G401.6 (cell line): ENCODE results near the gene OR56B1.

ENCODE experiments used
- FAIRE-seq: peaks from 2 replicates; lab custom pipeline; 2012; peaks lifted over from hg19 to GRCh38; lab: Jason Lieb, UNC

OR56B1 gene

DNA sequence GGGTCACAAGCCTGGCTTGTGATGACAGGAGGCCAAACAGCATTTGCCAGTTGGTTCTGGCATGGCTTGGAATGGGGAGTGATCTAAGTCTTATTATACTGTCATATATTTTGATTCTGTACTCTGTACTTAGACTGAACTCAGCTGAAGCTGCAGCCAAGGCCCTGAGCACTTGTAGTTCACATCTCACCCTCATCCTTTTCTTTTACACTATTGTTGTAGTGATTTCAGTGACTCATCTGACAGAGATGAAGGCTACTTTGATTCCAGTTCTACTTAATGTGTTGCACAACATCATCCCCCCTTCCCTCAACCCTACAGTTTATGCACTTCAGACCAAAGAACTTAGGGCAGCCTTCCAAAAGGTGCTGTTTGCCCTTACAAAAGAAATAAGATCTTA, 843 bp downstream of the OR56B1 start:
- no peak for FAIRE-seq

DNA sequence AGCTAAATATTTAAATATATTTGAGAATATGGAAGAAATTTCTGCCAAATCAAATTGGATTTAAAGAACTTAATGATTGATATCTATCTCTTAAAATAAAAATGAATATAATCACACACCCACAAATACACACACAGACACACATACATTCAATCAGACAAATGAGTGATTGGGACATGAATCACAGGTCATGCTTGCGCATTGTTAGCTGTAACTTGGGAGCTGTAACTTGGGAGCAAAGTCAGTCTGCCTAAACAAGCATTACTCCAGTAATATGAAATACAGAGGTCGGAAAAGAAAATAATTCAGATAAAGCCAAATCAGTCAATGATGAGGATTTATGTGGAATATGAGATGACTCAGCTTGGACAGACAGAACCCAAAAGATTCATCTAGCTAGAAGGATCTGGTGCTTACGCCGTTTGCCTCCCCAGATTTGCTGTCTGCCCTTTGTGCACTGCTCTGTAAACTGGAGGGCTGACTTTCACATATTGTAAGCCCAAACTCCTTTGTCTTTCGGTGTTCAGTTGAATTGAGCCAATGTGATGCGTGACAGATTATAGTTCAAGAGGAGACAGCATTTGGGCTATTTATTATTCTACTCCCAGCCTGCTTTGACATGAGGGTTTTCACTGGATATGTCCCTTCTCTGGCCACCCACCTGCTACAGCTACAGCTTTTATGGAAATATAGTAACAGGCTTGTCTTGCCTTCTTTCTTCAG, 1.6 kb downstream of the OR56B1 start:
- no peak for FAIRE-seq

DNA sequence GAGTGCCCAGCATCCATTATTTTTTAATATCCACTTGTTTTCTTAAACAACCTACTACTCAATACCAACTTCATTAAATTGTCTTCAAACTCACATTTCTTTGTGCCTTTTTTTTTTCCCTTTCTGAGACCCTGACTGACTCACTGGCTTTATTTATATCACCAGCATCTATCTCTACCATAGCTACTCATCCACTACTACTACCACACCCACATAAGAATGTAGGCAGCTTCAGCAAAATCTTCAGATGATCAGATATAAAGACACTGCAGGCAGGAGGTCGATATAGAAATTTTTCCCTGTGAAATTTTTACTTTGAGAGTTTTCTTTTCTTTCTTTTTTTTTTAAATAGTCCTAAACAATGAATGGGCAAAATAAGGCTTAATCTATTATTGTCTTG, 2.2 kb downstream of the OR56B1 start:
- FAIRE-seq, result no peak

DNA sequence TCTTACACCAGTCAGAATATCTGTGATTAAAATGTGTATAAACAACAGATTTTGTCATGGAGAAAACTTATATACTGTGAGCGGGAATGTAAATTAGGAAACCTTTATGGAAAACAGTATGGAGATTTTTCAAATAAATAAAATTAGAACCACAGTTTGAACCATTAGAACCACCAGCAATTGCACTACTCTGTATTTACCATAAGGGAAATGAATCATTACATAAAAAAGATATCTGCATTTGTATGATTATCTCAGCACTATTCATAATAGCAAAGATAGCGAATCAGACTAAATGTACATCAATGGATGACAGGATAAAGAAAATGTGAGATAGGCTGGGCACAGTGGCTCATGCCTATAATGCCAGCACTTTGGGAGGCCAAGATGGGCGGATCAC, 10.4 kb downstream of the OR56B1 start:
- FAIRE-seq, result no peak

DNA sequence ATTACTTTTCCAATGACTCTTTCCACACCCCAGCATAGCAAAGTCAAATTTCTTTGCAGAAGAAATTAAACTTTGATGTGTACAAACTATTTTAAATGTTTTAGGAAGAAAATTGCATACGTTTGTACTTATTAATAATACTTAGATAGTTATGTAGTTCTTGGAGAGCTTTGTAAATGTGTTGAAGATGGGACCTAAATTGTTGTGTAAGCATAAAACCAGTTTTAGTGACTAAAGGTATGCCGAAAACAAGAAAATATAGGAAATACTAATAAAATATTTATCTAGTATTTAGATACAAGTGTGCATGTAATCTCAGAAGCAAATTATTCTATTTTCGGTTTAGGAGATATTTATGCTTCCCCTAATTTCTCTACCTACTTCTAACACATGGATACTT, 13.6 kb downstream of the OR56B1 start:
- no peak for FAIRE-seq

DNA sequence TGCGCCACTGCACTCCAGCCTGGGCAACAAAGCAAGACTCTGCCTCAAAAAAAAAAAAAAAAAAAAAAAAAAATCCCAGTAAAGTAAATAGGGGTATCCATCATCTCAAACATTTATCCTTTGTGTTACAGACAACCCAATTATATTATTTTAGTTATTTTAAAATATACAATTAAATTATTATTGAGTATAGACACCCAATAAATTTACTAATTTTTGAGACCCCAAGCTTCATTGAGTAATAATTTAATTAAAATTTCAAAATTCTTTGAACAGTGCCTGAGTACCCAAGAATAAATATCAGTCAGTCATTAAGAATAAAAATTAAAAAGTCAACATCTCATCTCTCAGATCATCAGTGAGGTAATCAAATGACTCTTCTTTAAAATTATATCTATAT, 17.7 kb downstream of the OR56B1 start, which contains the start of gene OR52N4:
Gene OR52N4, plus strand, starts transcription at position 301 of the 400 bp plus-strand sequence. CDS start 498 bp downstream, outside the sequence.
- no peak for FAIRE-seq

DNA sequence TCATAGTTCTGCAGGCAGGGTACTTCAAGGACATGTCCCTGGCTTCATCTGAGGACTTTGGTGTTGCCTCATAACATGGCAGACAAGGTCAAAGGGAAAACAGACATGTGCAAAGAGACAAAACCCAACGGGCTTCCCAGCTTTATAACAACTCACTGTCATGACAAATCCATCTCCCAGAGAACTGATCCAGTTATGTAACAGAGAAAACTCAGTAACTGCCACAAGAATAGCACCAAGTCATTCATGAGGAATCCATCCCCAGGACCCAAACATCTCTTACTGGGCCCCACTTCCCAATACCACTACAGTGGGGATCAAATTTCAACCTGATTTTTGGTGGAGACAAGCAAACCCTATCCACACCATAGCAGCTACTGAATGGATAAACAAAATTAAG, 30.8 kb downstream of the OR56B1 start:
- FAIRE-seq, result no peak

DNA sequence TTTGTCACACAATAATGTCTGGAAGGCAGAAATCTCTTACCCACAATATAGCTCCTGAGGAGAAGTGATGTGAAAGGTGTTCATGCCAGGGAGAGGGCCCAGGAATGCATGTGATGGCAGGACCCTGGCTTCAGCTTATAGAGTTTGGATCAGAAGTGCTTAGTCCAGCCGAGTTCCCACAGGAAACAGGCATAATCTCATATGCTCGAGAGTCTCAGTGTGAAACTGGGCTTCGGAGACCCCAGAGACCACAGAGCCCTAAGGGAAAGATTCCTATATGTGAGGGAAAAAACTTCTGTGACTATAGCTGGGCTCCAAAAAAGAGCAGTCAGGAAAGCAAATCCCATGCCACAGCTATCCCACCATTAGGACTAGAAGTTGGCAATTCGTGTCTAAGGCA, 47.0 kb downstream of the OR56B1 start, which contains the start of gene OR52N5:
Gene OR52N5, minus strand, starts transcription at position 101 of the 400 bp plus-strand sequence. CDS start 4,721 bp downstream, outside the sequence.
- FAIRE-seq, result no peak
